ENCODE results near the gene JPH3.

JPH3 gene

GRCh38 chr16:87733190-87733589 lies 130.9 kb downstream of the JPH3 start:
- DNase-seq (ENCODE audit: low read depth in 2 of 3, low spot score in 1 of 3): no peak

GRCh38 chr16:87734644-87735043 lies 132.3 kb downstream of the JPH3 start:
- DNase-seq (ENCODE audit: low read depth in 2 of 3, low spot score in 1 of 3): no peak

- DNase-seq (ENCODE audit: low read depth in 2 of 3, low spot score in 1 of 3): no peak
These were observed 133.1 kb downstream of the JPH3 start for GRCh38 chr16:87735270-87736007.

- DNase-seq (ENCODE audit: low read depth in 2 of 3, low spot score in 1 of 3): no peak
These were observed 133.7 kb downstream of the JPH3 start for GRCh38 chr16:87736008-87736382.

- no peak for DNase-seq (ENCODE audit: low read depth in 2 of 3, low spot score in 1 of 3)
These were observed 137.5 kb downstream of the JPH3 start for GRCh38 chr16:87739801-87740200.

- no peak for DNase-seq (ENCODE audit: low read depth in 2 of 3, low spot score in 1 of 3)
These were observed 138.1 kb downstream of the JPH3 start for GRCh38 chr16:87740441-87740840.

- no peak for DNase-seq (ENCODE audit: low read depth in 2 of 3, low spot score in 1 of 3)
These were observed 138.7 kb downstream of the JPH3 start for GRCh38 chr16:87740909-87741424.

- no peak for DNase-seq (ENCODE audit: low read depth in 2 of 3, low spot score in 1 of 3)
These were observed 139.6 kb downstream of the JPH3 start for GRCh38 chr16:87741700-87742415.

- DNase-seq (ENCODE audit: low read depth in 2 of 3, low spot score in 1 of 3): no peak
These were observed 140.6 kb downstream of the JPH3 start for GRCh38 chr16:87742781-87743490.

- no peak for DNase-seq (ENCODE audit: low read depth in 2 of 3, low spot score in 1 of 3)
These were observed 142.6 kb downstream of the JPH3 start for GRCh38 chr16:87744750-87745514.

- DNase-seq (ENCODE audit: low read depth in 2 of 3, low spot score in 1 of 3): no peak
These were observed 143.9 kb downstream of the JPH3 start for GRCh38 chr16:87746178-87746577.

Measured in stimulated activated CD4-positive, alpha-beta T cell treated with anti-CD3 and anti-CD28 coated beads, Interleukin-12 subunit alpha, Interleukin-12 subunit beta, amount 100 ng/mL, for 48 hours (primary cell).